Gastrocnemius medialis (tissue), 4 donors: ENCODE data around the gene AGXT2.

Experiments
- CTCF ChIP-seq, 5 experiments: fragments of 450-650 bp in 3 of 5; fragments of 200-600 bp in 2 of 5; sonication (generic) in 2 of 5; IDR thresholded peaks in 4 of 5; conservative IDR thresholded peaks in 1 of 5; 1 replicate in 4 of 5; 2 replicates in 1 of 5; pipeline ENCODE4 v1.5.1; 2016 to 2019; ENCODE audit warnings: antibody characterized with exemption in 5 of 5, mild to moderate bottlenecking in 3 of 5, moderate library complexity in 3 of 5
- POLR2A ChIP-seq, 2 donors: fragments of 450-650 bp; IDR thresholded peaks; one replicate each; pipeline ENCODE4 v1.6.1; 2017; ENCODE audit warnings: antibody characterized with exemption in 2 of 2, mild to moderate bottlenecking in 2 of 2, moderate library complexity in 2 of 2

GRCh38 chr5:35091704-35092103, 44.0 kb upstream of the AGXT2 start:
- no peak for TF ChIP-seq CTCF (IDR thresholded peaks at IDR 0.05 in 4 of 5, conservative IDR thresholded peaks at IDR 0.05 in 1 of 5)
- no peak for TF ChIP-seq POLR2A (IDR thresholded peaks at IDR 0.05)
